NCI-H345 (cell line): Measurements from ENCODE around the gene RFX4.
"Not testable (repeated sequence)": the region's sequence is repeated elsewhere in the genome, so short reads cannot be mapped to it uniquely, and the experiment has no call there.

Experiments
- DNase-seq: peaks from one replicate; lab custom pipeline; 2025; lab: John Stamatoyannopoulos, UW

RFX4 gene

DNA sequence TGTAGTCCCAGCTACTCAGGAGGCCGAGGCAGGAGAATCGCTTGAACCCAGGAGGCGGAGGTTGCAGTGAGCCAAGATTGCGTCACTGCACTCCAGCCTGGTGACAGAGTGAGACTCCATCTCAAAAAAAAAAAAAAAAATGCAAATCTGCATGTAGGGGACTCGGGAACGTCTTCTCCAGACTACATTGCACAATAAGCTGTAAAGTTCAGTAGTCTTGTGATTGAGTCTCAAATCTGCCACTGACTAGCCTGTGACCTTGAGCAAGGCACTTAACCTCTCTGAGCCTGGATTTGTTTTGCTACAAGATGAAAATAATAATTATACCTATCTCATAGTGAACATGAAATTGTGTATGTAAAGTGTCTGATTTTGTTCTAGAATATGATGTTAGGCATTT lies 109.2 kb downstream of the RFX4 start:
- DNase-seq, result not testable (repeated sequence)

DNA sequence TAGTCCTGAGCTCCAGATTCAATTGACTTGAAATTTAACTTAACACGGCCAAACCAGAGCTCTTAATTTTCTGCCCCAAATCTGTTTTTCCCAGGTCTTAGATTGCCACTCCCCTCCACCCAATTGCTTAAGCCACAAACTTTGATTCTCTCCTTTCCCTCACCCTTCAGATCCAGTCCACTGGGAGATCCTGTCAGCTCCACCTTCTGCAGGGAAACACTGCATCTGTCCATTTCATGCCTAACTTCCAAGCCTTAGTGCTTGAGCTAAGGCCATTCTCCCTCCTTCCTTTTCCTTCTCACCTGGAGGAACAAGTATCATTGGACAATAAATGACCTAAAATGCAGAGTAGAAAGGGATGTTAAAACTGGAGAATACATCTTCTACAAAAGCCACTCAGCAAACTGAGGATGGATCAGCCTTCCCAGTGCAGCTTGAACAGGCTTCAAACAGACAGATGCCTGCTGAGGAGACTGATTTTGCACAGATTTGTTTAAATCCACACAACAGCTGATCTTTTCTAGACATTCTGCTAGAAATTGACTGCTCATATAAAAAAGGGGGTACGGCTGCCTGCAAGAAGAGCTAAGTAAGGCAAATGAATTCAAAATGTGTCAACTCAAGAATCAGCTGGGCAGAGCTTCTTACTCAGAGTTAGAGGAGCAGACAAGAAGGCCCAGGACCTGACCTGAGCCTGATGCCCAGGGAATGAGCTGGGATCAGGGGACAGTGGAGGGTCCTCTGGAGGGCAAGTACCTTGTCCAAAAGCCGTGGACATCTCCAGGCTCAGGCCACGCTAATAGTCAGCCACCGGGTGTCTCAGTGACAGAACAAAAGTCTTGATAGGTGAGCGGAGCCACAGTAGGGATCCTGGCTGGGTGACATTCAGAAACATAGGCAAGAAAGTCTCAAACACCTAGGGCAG lies 110.4 kb downstream of the RFX4 start:
- no peak for DNase-seq

- no peak for DNase-seq
Observed at GRCh38 chr12:106696071-106696470, 113.3 kb downstream of the RFX4 start.

- DNase-seq, result no peak
Observed at GRCh38 chr12:106696681-106697417, 114.0 kb downstream of the RFX4 start.

DNA sequence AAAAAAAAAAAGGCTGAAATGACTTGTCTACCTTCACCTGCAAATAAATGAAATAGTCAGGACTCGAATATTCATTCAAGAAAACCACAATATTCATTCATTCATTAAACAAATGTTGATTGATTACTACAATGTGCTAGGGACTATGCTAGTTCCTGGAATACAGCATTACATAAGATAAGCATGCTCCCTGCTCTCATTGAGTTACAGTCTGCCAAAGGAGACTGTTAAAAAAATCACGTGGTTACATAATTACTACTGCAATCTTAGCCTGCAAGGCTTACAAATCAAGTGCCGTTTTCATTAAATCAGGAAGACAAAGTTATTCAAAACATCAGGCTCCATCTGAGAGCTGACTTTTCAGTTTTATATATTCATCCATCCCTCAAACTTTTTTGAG lies 121.3 kb downstream of the RFX4 start:
- DNase-seq, result no peak

- DNase-seq, result no peak
Observed at GRCh38 chr12:106705971-106706370, 123.2 kb downstream of the RFX4 start.

- DNase-seq, result no peak
Observed at GRCh38 chr12:106709068-106709511, 126.3 kb downstream of the RFX4 start.

- DNase-seq, result no peak
Observed at GRCh38 chr12:106710143-106710893, 127.5 kb downstream of the RFX4 start.

DNA sequence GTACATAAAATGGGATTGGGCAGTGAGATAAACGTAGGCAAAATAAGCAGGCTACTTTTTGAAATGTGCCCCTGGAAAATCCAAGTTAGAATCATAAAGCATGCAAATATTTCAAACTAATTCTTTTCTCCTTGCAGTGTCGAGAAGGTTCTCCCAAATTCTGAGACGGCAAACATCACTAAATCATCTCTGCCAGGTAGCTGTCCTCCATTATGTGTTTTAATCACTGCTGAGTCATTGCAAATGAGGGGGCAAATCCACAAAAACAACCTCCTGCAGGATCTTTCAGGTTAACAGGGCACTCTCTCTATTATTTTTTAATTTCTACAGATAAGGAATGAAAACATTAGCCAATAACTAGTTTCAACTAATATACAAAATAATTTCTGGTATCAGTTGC lies 128.5 kb downstream of the RFX4 start:
- no peak for DNase-seq

DNA sequence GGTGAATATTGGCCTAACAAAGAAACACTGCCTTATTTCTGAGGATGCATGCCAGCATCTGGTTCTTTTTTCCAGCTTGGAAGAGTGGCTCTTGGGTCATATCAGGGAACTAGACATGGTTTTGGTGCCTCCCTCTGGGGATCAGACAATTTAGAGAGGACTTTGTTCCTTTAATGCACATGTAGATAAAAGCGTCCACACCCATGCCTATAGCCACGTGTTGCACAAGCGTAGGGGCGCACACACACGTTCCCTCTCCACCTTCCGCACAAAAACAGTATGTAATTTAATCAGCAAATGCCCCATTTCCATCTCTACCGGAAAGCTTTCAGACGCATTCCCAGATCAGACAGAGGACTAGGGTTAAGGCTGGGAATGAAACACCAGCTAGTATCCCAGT lies 130.0 kb downstream of the RFX4 start:
- DNase-seq, result no peak

DNA sequence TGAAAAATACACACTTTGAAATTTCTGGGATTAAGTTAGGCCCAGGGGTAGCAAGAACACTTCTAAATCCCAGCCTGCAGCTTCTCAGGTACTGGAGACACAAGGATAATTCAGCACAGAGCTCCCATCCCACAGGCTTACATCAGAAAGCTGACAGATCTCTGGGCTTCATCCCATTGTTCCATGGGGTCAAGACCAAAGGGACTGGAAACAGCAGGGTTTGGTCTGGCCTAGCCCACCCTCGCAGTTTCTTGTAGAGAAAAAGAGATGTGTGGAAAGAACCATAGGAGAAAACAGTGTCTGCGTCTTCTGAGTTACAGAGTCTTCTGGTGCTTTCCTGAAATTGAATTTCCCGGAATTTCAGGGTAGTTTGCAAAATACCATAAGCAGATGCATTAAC lies 132.1 kb downstream of the RFX4 start:
- DNase-seq, result no peak

DNA sequence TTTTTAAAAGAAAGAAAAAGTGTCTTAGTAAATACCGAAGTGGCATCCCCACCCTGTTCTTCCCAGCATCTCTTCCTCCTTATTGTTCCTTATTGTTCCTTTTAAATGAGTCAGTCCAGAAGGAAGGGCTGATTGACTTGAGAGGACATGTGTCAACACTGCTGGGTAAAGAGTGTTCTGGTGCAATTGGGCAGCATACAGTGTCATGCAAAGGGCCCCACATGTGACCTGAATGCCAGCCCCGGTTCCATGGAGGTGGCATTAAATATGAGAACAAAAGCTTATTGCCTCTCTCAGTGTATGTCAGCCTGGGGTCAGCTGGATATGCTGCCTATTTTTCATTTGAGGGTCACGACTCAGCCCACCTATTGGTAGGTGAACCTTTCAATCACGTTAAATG lies 132.8 kb downstream of the RFX4 start:
- DNase-seq, result no peak

DNA sequence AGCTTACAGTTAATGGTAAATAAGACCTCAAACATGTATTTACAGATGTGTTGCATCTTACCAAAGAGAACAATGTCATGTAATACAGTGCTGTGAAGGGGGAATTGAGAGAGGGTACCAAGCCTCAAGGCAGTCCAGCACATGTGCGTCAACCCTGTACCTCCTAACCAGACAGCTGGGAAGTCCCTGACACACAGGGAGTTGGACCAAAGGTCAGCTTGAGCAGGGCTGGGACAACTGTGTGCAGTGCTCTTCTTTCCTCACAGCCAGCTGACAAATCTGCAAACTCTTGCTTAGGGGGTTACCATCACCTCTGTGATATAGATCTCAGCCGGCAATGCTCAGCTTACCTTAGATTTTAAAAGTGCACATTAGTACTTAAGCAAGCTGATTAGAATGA lies 134.9 kb downstream of the RFX4 start:
- DNase-seq, result no peak

DNA sequence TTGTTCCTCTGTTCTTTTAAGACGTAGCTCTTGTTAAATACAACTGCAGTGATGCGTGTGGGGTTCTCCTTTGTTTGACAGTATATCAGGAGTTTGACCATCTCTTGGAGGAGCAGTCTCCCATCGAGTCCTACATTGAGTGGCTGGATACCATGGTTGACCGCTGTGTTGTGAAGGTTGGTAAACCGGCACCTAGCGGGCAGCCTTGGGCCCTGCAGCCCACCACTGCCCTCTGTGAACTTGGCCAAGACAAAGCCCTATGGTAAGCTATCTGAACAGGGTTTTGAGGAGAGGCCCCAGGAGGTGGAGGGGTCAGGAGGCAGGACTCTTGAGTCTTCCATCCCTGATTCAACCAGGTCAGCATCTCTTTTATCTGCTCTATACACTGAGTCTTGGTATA lies 137.1 kb downstream of the RFX4 start:
- DNase-seq, result no peak

DNA sequence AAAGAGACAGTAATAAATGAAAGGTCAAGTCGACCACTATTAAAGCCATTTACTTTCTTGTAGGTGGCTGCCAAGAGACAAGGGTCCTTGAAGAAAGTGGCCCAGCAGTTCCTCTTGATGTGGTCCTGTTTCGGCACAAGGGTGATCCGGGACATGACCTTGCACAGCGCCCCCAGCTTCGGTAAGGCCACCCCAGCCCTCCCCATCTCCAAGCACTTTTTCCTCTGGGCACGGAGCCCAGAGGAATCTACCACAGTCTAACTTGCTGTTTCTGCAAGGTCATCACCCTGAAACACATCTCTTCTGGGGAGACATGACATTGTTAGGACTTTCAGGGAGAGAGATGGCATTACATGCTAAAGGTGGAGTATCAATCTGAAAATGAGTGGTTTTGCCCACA lies 137.9 kb downstream of the RFX4 start:
- DNase-seq, result no peak

- no peak for DNase-seq
Observed at GRCh38 chr12:106721915-106722314, 139.1 kb downstream of the RFX4 start.

DNA sequence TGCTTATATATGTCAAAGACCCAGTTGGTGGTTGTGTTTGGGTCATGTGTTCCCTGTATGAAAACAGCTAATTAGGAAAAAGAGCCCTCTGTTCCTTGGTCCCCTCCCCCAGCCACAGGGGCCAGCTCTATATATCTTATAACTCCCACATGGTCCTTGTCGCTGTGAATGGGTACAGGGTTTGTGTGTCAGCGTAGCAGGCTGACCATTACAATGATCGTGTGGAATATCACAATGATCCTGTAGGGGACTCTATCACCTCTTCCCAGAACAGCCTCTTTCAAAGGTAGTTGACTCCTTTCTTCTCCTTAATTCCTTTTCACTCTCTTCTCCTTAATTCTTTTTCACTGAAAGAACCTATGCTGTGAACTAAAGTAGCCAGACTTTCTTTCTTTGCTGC lies 140.0 kb downstream of the RFX4 start:
- DNase-seq, result no peak

DNA sequence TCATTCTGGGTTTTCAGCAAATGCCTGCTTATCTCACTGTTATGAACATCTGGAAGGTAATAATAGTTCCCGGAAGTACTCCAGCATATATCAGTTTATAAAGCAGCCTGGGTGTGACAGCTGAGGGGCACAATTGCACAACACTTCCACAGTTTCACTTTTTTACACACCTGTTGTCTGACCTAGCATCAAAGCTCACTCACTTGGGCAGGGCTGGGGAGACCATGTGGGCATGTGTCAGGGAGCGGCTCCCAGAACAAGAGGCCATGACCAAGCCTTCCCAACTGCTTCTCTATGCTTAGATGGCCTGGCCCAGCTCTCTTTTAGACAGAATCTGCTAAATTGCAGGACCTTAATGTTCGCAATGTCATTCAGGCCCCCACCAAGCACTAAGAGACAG lies 140.6 kb downstream of the RFX4 start:
- DNase-seq, result no peak

GRCh38 chr12:106724116-106724515 lies 141.3 kb downstream of the RFX4 start:
- no peak for DNase-seq

GRCh38 chr12:106724934-106725333 lies 142.1 kb downstream of the RFX4 start:
- DNase-seq, result no peak

- not testable (repeated sequence) for DNase-seq
Observed at GRCh38 chr12:106726603-106727202, 143.9 kb downstream of the RFX4 start.

- no peak for DNase-seq
Observed at GRCh38 chr12:106729611-106730010, 146.8 kb downstream of the RFX4 start.
